Smooth muscle cell (in vitro differentiated cells): Measurements from ENCODE around the gene SCN2A. TPM values are rescaled to one million over a fixed set of nuclear protein-coding genes. Genes with fewer than 3 reads are reported as not detected.

Experiments used
- DNase-seq: peaks from one replicate; lab custom pipeline; 2025; ENCODE audit not compliant: unreplicated experiment; lab: John Stamatoyannopoulos, UW
- H2AFZ ChIP-seq: fragments of 200-600 bp; sonication (generic); 2 replicates; pipeline ENCODE4 v1.6.0; 2016; ENCODE audit warnings: antibody characterized with exemption, low read depth, mild to moderate bottlenecking
- H3F3A ChIP-seq: fragments of 200-600 bp; sonication (generic); 2 replicates; pipeline ENCODE4 v1.6.0; 2017; ENCODE audit warnings: antibody characterized with exemption, low read depth
- H3K27ac ChIP-seq: fragments of 200-600 bp; sonication (generic); 2 replicates; pipeline ENCODE4 v1.5.1; 2016; ENCODE audit warnings: low read depth, mild to moderate bottlenecking
- H3K27me3 ChIP-seq: fragments of 200-600 bp; sonication (generic); 2 replicates; pipeline ENCODE4 v1.6.1; 2016; ENCODE audit warnings: low read depth, mild to moderate bottlenecking
- H3K36me3 ChIP-seq: fragments of 200-600 bp; sonication (generic); 2 replicates; pipeline ENCODE4 v1.5.1; 2016; ENCODE audit warnings: low read depth
- H3K4me1 ChIP-seq: fragments of 200-600 bp; sonication (generic); 2 replicates; pipeline ENCODE4 v1.5.1; 2016; ENCODE audit warnings: low read depth
- H3K4me2 ChIP-seq: fragments of 200-600 bp; sonication (generic); 2 replicates; pipeline ENCODE4 v1.6.0; 2016; ENCODE audit warnings: mild to moderate bottlenecking
- H3K4me3 ChIP-seq: fragments of 200-600 bp; sonication (generic); 2 replicates; pipeline ENCODE4 v1.5.1; 2016; ENCODE audit warnings: mild to moderate bottlenecking
- H3K79me2 ChIP-seq: fragments of 200-600 bp; sonication (generic); 2 replicates; pipeline ENCODE4 v1.6.0; 2016; ENCODE audit warnings: low read depth, mild to moderate bottlenecking
- H3K9ac ChIP-seq: fragments of 200-600 bp; sonication (generic); 2 replicates; pipeline ENCODE4 v1.6.0; 2016; ENCODE audit warnings: low read depth
- H3K9me3 ChIP-seq: fragments of 200-600 bp; sonication (generic); replicated peaks from 2 replicates; pipeline ENCODE4 v1.5.1; 2016; ENCODE audit warnings: low read depth
- H4K20me1 ChIP-seq: fragments of 200-600 bp; sonication (generic); 2 replicates; pipeline ENCODE4 v1.6.0; 2016; ENCODE audit warnings: low read depth
- CTCF ChIP-seq: fragments of 200-600 bp; sonication (generic); IDR thresholded peaks from 2 replicates; pipeline ENCODE4 v1.5.1; 2017; ENCODE audit warnings: borderline replicate concordance, mild to moderate bottlenecking, antibody characterized with exemption; ENCODE audit not compliant: insufficient read depth, poor library complexity, severe bottlenecking
- WGBS: methylation state at CpG from one replicate; pipeline ENCODE4 v1.1.7; 2016; ENCODE audit warnings: low lambda C conversion rate; 5-methylcytosine and 5-hydroxymethylcytosine counted together
- polyA plus RNA-seq: library from polyadenylated mRNA; unstranded; fragments of >200 nt; fragmentation: Nextera tagmentation; extraction: Ambion mirVana; gene quantifications from 2 replicates; pipeline ENCODE4 v1.2.1, GENCODE V29; 2016
- total RNA-seq: library from RNA; depleted of rRNA; stranded (reverse); fragments of >200 nt; gene quantifications from 2 replicates; pipeline ENCODE4 v1.2.3, GENCODE V29; 2014

SCN2A gene
- total and polyA plus RNA-seq, 2 experiments from 2014 or later: 0.17 to 0.27 TPM

DNA sequence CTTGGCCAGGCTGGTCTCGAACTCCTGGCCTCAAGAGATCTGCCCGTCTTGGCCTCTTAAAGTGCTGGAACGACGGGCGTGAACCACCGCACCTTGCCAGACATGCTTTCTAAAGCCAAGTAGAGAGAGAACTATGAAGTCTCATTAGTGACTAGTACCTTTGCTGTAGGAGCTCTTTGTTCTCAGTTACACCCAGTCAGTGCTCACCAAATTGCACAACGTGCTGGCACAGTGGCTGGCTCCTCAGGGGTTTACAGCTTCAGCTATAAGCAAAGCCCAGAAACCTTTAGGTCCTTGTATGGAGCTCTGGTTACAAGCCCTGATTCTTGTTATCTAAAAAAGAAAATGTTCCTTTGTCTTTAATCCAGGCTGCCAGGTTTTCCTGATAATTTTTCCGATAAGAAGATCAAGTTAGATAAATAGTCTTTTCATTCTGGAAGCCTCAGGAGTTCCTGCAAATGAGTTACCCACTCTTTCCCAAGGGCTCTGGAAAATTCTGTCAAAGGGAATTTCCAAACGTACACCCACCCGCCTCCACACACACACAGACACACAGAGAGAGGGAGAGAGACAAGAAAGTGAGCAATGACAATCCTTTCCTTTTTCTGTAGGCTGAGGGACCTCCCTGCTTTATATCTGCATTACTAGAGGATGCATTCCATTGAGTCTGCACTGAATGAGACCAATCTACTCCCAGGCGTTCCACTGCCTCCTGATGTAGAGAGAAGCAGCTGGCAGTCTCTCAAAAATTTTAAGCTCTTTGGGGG is 130.1 kb downstream of the SCN2A start:
- Histone ChIP-seq H3K79me2 (no peaks in the 10 kb centered on the region), H3K36me3 (no peaks in the 10 kb centered on the region), H3K9me3 (no peaks in the 10 kb centered on the region), H2AFZ (no peak overlapping the region), H3K9ac (no peak overlapping the region), H3K4me2 (no peak overlapping the region), H3K4me3 (no peak overlapping the region), H3K27me3 (no peaks in the 10 kb centered on the region), H3K27ac (peak overlapping the region; percentile 29), H4K20me1 (no peaks in the 10 kb centered on the region), H3F3A (no peaks in the 10 kb centered on the region), H3K4me1 (peaks cover 12% of the 10 kb centered on the region)
- TF ChIP-seq CTCF: no peak
- DNase-seq: no peak
- 60% methylated on average over 11 of the region's 11 CpGs for WGBS

DNA sequence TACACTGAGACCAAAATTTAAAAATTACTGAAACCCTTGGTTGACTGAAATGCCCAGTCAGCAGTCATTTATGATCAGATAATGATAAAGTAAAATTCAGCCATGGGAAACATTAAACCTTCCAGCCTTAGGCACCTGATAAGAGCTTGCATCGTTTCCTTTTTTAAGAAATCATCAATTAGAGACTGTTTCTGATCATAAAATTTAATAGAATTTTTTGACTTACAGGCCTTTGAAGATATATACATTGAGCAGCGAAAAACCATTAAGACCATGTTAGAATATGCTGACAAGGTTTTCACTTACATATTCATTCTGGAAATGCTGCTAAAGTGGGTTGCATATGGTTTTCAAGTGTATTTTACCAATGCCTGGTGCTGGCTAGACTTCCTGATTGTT is 130.7 kb downstream of the SCN2A start:
- H3K79me2 ChIP-seq: no peaks in the 10 kb centered on the region
- H3K36me3 ChIP-seq: no peaks in the 10 kb centered on the region
- no peaks in the 10 kb centered on the region for H3F3A ChIP-seq
- H4K20me1 ChIP-seq: no peaks in the 10 kb centered on the region
- H3K9ac ChIP-seq: no peak overlapping the region
- H3K9me3 ChIP-seq: no peaks in the 10 kb centered on the region
- H3K27me3 ChIP-seq: no peaks in the 10 kb centered on the region
- no peak overlapping the region for H3K4me3 ChIP-seq
- DNase-seq: no peak
- no peak overlapping the region for H2AFZ ChIP-seq
- WGBS: 79% methylated on average over 2 of the region's 2 CpGs
- TF ChIP-seq CTCF: no peak
- peaks cover 12% of the 10 kb centered on the region for H3K4me1 ChIP-seq
- H3K27ac ChIP-seq: no peak overlapping the region
- no peak overlapping the region for H3K4me2 ChIP-seq

GRCh38 chr2:165371356-165371755 is 132.1 kb downstream of the SCN2A start:
- H3F3A ChIP-seq: no peaks in the 10 kb centered on the region
- no peak overlapping the region for H2AFZ ChIP-seq
- H4K20me1 ChIP-seq: no peaks in the 10 kb centered on the region
- H3K79me2 ChIP-seq: no peaks in the 10 kb centered on the region
- H3K27me3 ChIP-seq: no peaks in the 10 kb centered on the region
- no peak overlapping the region for H3K4me2 ChIP-seq
- WGBS: 62% methylated on average over 6 of the region's 6 CpGs
- no peaks in the 10 kb centered on the region for H3K9me3 ChIP-seq
- no peak overlapping the region for H3K9ac ChIP-seq
- no peak overlapping the region for H3K4me3 ChIP-seq
- peaks cover 12% of the 10 kb centered on the region for H3K4me1 ChIP-seq
- TF ChIP-seq CTCF: no peak
- no peaks in the 10 kb centered on the region for H3K36me3 ChIP-seq
- no peak overlapping the region for H3K27ac ChIP-seq
- DNase-seq: no peak
